Esophagus squamous epithelium (tissue), 5 donors: Measurements from ENCODE around the gene WNT9B. TPM values are rescaled to one million over a fixed set of nuclear protein-coding genes. Genes with fewer than 3 reads are reported as not detected.

Experiments used
- DNase-seq: peaks from one replicate; lab custom pipeline; 2025; lab: John Stamatoyannopoulos, UW
- H3K27ac ChIP-seq, 4 donors: fragments of 200-600 bp; sonication (generic); one replicate each; pipeline ENCODE4 v1.5.1; 2016 to 2019; ENCODE audit warnings: mild to moderate bottlenecking in 1 of 4
- H3K27me3 ChIP-seq, 4 donors: fragments of 200-600 bp; sonication (generic); 1 replicate in 3 of 4; 2 replicates in 1 of 4; pipeline versions ENCODE4 v1.5.1 to v1.6.0; 2017 to 2021; ENCODE audit warnings: antibody characterized with exemption in 1 of 4
- H3K36me3 ChIP-seq, 3 donors: fragments of 200-600 bp; sonication (generic); one replicate each; pipeline ENCODE4 v1.5.1; 2016 to 2019
- H3K4me1 ChIP-seq, 3 donors: fragments of 200-600 bp; sonication (generic); one replicate each; pipeline ENCODE4 v1.5.1; 2017 to 2019
- H3K4me3 ChIP-seq, 4 donors: fragments of 200-600 bp; sonication (generic); 1 replicate in 3 of 4; 2 replicates in 1 of 4; pipeline ENCODE4 v1.5.1; 2016 to 2019; ENCODE audit warnings: mild to moderate bottlenecking in 2 of 4, moderate library complexity in 1 of 4
- H3K9me3 ChIP-seq, 3 donors: fragments of 200-600 bp; sonication (generic); one replicate each; pipeline ENCODE4 v1.5.1; 2016 to 2019
- POLR2A ChIP-seq, 4 donors: fragments of 450-650 bp; IDR thresholded peaks; one replicate each; pipeline ENCODE4 v1.6.1; 2017; ENCODE audit warnings: antibody characterized with exemption in 4 of 4, mild to moderate bottlenecking in 4 of 4, moderate library complexity in 3 of 4
- whole genome bisulfite sequencing, 2 donors: methylation state at CpG; one replicate each; pipeline ENCODE4 v1.1.5; 2018; 5-methylcytosine and 5-hydroxymethylcytosine counted together
- intact Hi-C: fragments of 100-400 bp; cut with DNase I; formaldehyde crosslinking; loops from one replicate; pipeline ENCODE4 v1.15.0; 2022
- total RNA-seq, 4 donors: library from RNA; depleted of rRNA; stranded (reverse); fragments of >200 nt; gene quantifications; one replicate each; pipeline ENCODE4 v1.1.0, GENCODE V29; 2016
- TF ChIP-seq, protein P1 (sequence below), 6 experiments: fragments of 450-650 bp in 4 of 6; fragments of 200-600 bp in 2 of 6; sonication (generic) in 2 of 6; IDR thresholded peaks; one replicate each; pipeline ENCODE4 v1.5.1; 2016 to 2019; ENCODE audit warnings: antibody characterized with exemption in 6 of 6, mild to moderate bottlenecking in 4 of 6, moderate library complexity in 4 of 6
- donor health status: DM: yes; HTN: yes; CAD: no.

The WNT9B gene
- total RNA-seq, 4 donors from 2014 or later = 0.19 to 0.26 TPM; not detected in 2

DNA sequence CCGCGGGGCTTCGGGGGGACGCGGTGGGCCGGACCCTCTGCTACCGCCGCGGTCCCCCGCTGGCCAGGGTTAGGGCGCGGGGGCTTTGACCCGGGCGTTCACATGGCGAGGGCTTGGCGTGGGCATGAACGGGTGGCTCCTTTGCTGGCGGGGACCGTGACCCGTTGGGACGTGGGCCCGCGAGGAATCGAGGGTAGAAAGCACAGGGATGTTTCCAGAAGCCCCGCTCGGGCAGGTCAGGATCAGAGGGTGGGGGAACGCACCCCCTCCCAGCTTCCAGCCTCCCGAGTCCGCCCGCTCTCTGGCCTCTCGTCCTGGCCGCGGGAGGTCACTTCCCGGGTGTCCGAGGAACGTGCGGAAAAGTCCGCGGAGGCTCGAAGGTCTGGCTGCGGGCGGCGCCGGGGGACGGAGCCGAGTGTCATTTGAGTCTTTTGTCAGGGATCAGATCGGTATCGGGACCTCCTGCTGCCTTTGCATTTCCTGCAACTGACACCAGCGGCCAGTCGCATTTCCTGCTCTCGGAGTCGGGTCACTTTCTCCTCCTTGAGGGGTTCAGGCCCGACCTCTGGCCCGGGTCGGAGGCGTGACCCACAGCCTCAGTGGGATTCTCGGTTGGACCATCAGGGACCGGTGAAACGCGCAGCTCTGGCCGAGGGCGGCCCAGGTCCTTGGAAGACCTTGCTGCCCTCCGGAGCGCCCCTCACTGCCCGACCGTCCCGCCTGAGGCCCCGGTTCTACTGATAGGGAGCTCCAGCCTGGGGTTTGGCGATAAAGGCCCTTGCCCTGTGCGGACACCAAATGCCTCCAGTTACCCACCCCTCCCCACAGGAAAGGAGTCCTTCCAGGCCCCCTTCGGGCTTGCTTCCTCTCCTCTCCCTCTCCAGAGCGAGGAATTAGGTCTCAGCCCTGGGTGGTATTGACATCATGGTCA is 32.2 kb upstream of the WNT9B start:
- intact Hi-C loops = no loop called here
- Histone ChIP-seq H3K36me3 (no peaks in the 10 kb centered on the region), H3K9me3 (no peaks in the 10 kb centered on the region), H3K27ac (no peak overlapping the region), H3K4me1 (peaks cover 19 to 54% (median 20%) of the 10 kb centered on the region in 3 donors), H3K4me3 (peak overlapping the region; percentile 5 to 66 (median 39)), H3K27me3 (peaks cover 0 to 96% (median 29%) of the 10 kb centered on the region in 4 donors)
- no peak for DNase-seq
- no peak for TF ChIP-seq POLR2A (IDR thresholded peaks at IDR 0.05)
- TF ChIP-seq, protein P1, sequence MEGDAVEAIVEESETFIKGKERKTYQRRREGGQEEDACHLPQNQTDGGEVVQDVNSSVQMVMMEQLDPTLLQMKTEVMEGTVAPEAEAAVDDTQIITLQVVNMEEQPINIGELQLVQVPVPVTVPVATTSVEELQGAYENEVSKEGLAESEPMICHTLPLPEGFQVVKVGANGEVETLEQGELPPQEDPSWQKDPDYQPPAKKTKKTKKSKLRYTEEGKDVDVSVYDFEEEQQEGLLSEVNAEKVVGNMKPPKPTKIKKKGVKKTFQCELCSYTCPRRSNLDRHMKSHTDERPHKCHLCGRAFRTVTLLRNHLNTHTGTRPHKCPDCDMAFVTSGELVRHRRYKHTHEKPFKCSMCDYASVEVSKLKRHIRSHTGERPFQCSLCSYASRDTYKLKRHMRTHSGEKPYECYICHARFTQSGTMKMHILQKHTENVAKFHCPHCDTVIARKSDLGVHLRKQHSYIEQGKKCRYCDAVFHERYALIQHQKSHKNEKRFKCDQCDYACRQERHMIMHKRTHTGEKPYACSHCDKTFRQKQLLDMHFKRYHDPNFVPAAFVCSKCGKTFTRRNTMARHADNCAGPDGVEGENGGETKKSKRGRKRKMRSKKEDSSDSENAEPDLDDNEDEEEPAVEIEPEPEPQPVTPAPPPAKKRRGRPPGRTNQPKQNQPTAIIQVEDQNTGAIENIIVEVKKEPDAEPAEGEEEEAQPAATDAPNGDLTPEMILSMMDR (IDR thresholded peaks at IDR 0.05) = no peak
- 47% methylated on average over 10 of the region's 72 CpGs; no CpG with 5 or more reads in 1 of the 2 donors for WGBS, 2 donors

DNA sequence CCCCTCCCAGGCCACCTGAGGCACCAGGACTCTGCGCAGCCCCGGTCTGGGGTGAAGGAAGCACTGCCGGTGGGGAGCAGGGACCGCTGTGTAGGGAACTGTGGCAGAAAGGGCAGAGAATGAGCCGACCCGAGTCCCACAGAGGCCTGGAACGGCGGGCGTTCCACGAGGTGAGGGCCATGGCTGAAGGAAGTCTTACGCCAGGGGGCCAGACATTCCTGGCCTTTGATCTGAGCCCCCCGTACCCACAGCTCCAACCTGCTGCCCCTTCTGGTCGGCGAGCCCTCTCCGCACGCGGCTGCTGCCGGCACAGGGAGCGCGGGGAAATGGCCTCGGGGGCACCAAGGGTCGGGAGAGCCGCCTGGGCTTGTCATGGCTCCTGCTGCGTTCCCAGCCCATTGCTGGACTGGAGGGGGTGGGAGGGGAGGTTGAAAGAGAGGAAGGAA is 31.5 kb upstream of the WNT9B start:
- TF ChIP-seq POLR2A (IDR thresholded peaks at IDR 0.05) = no peak
- TF ChIP-seq, protein P1 (IDR thresholded peaks at IDR 0.05) = no peak
- no peaks in the 10 kb centered on the region for H3K9me3 ChIP-seq
- WGBS, 2 donors = 21 to 47% methylated on average over 6 to 7 of the region's 24 CpGs
- DNase-seq = no peak
- H3K27ac ChIP-seq = no peak overlapping the region
- no peaks in the 10 kb centered on the region for H3K36me3 ChIP-seq
- intact Hi-C loops = no loop called here
- peaks cover 0 to 96% (median 29%) of the 10 kb centered on the region in 4 donors for H3K27me3 ChIP-seq
- peak overlapping the region in 1 of 4 donors; percentile 66 for H3K4me3 ChIP-seq
- peaks cover 19 to 48% (median 20%) of the 10 kb centered on the region in 3 donors for H3K4me1 ChIP-seq

DNA sequence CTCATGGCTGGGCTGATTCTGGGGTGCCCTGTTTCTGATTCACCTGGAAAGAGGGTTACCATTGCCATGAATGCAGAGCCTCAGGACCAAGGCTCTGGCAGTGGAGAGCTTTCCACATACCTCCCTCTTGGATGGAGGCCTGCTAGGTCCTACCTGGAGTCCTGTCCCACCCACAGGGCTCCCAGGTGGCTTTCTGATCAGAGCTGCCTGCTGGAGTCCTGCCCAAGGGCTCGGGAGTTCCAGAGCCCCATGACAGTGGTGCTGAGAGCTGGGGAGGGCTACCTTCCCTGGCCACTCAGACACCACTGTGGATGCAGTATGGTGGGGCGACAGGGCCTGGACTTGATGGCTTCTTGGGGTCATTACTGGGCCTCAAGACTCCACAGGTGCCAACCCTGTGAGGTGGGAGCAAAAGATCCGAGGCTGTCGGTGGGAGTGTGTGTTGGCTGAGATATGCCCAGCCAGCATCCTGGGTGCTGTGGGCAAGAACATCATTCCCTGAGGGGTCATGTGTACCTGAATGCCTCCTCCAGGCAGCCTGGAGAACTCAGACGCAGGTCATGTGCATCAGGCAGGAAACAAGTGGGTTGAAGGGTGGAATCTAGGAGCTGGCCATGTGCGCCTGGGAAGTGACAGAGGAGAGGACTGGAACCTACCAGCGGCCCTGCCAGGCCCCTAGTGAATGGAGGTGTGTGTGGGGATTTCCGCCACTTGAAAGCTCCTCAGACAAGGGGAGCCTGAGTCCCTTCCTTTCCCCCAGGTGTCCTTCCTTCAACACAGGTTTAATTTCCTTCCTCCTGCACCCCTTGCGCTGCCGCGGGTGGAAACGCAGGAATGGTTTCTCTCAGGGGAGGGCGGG is 30.6 kb upstream of the WNT9B start:
- Histone ChIP-seq H3K4me1 (peaks cover 19 to 43% (median 20%) of the 10 kb centered on the region in 3 donors), H3K36me3 (no peaks in the 10 kb centered on the region), H3K9me3 (no peaks in the 10 kb centered on the region), H3K27me3 (peaks cover 0 to 90% (median 29%) of the 10 kb centered on the region in 4 donors), H3K27ac (no peak overlapping the region), H3K4me3 (no peak overlapping the region)
- DNase-seq = no peak
- WGBS, 2 donors = 65 to 77% methylated on average over 4 to 6 of the region's 13 CpGs
- intact Hi-C loops = no loop called here
- TF ChIP-seq POLR2A (IDR thresholded peaks at IDR 0.05) = no peak
- TF ChIP-seq, protein P1 (IDR thresholded peaks at IDR 0.05) = no peak

DNA sequence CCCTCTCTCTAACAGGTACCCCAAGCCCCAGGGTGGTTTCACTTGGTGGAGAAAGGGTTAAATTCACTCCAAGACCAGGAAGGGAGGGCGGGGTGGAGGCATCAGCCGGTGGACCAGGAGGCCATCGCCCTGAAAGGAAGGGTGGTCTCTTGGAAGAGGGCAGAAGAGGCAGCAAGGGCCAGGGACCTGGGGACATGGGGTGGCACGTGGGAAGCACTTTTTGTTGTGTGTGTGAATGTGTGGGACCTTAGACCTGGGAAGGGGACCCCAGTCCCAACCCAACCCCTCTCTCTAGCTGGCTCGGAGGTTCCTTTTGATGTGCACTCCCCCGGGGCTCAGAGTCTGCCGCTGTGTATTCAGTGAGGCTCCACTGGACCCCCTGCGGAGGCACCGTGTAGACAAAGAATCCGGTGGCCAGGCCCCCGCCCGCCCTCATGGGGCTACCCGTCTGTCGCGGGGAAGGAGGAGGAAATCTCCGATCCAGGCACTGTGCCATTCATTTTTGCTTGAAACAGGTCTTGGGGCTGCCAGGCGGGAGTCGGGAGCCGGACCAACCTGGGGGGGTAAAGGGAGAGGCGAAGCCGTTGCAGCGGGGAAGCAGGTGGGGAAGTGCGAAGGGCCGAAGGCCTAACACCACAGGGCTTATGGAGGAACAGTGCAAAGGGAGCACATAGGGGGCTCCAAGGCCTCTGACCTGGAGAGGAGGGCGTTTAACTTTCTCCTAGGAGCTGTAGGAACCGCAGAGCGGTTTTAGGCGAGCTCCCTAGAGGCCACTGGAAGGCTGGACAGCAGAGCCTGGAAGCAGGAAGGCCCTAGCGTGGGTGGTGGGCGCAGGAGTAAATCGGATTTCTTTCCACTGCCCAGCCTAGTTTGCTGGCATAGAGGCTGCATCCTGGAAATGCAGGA is 29.6 kb upstream of the WNT9B start:
- no peak overlapping the region for H3K4me3 ChIP-seq
- no peak overlapping the region for H3K27ac ChIP-seq
- H3K36me3 ChIP-seq = no peaks in the 10 kb centered on the region
- H3K9me3 ChIP-seq = no peaks in the 10 kb centered on the region
- H3K4me1 ChIP-seq = peaks cover 19 to 39% (median 20%) of the 10 kb centered on the region in 3 donors
- no peak for DNase-seq
- peaks cover 0 to 81% (median 29%) of the 10 kb centered on the region in 4 donors for H3K27me3 ChIP-seq
- intact Hi-C loops = no loop called here
- WGBS, 2 donors = 42 to 48% methylated on average over 13 to 18 of the region's 31 CpGs
- TF ChIP-seq, protein P1 (IDR thresholded peaks at IDR 0.05) = no peak
- no peak for TF ChIP-seq POLR2A (IDR thresholded peaks at IDR 0.05)
